ENCODE data around the gene AVPI1. TPM values are rescaled to one million over a fixed set of nuclear protein-coding genes. Genes with fewer than 3 reads are reported as not detected.

Gene AVPI1
- total and polyA plus RNA-seq, 2 of the 13 experiments (the other 11 are each of a cell fraction or from before 2014, with no cell fraction given) = 39.8 to 61.2 TPM

DNA sequence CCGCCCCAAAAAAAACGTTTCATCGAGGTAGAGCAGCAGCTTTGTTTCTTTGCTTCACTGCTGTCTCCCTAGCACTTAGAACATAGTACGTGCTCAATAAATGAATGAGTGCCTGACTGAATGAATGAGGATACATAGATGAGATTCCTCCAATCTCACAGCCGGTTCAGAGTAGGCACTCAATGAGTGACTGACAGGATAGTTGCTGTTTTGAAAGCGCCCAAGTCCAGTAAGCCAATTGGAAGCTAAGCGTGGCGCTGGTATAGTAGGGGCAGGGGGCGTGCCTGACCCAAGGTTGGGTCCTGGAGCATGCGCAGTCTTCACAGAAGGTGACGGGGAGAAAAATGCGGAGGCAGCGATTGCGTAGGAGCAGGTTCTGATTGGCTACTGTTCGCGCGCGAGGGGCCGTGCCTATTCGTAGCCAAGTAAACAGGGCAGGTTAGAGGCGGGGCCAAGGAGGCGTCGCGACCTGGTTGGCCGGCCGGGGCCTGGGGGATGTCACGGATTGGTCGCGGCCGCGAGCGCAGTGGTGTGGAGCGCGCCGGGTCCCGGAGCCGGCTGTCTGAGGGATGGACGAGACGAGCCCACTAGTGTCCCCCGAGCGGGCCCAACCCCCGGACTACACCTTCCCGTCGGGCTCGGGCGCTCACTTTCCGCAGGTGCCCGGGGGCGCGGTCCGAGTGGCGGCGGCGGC, 46.7 kb downstream of the AVPI1 start, which contains the start of gene PI4K2A (continued):
- TF ChIP-seq, protein P1, sequence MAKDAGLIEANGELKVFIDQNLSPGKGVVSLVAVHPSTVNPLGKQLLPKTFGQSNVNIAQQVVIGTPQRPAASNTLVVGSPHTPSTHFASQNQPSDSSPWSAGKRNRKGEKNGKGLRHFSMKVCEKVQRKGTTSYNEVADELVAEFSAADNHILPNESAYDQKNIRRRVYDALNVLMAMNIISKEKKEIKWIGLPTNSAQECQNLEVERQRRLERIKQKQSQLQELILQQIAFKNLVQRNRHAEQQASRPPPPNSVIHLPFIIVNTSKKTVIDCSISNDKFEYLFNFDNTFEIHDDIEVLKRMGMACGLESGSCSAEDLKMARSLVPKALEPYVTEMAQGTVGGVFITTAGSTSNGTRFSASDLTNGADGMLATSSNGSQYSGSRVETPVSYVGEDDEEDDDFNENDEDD (CRISPR knock-in tag; IDR thresholded peaks at IDR 0.05; ENCODE audit: borderline replicate concordance) = peak; percentile 86; the same call in 1 of the 2 replicates
- TF ChIP-seq PHF8 (CRISPR knock-in tag; IDR thresholded peaks at IDR 0.05) = peak; percentile 69
- TF ChIP-seq NKX3-1 (CRISPR knock-in tag; IDR thresholded peaks at IDR 0.05) = no peak
- TF ChIP-seq, protein P2, sequence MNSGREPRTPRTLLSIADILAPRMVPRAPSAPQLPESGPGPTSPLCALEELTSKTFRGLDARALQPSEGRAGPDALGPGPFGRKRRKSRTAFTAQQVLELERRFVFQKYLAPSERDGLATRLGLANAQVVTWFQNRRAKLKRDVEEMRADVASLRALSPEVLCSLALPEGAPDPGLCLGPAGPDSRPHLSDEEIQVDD (CRISPR knock-in tag; IDR thresholded peaks at IDR 0.05; ENCODE audit: borderline replicate concordance) = no peak
- TF ChIP-seq ATF7 (IDR thresholded peaks at IDR 0.05) = no peak
- TF ChIP-seq ATF7 (CRISPR knock-in tag; IDR thresholded peaks at IDR 0.05) = no peak
- TF ChIP-seq, protein P3, sequence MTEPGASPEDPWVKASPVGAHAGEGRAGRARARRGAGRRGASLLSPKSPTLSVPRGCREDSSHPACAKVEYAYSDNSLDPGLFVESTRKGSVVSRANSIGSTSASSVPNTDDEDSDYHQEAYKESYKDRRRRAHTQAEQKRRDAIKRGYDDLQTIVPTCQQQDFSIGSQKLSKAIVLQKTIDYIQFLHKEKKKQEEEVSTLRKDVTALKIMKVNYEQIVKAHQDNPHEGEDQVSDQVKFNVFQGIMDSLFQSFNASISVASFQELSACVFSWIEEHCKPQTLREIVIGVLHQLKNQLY (CRISPR knock-in tag; IDR thresholded peaks at IDR 0.05) = no peak
- peak; percentile 89 for TF ChIP-seq RFX5 (IDR thresholded peaks at IDR 0.05; ENCODE audit: low read depth, low read length)
- TF ChIP-seq, protein P4, sequence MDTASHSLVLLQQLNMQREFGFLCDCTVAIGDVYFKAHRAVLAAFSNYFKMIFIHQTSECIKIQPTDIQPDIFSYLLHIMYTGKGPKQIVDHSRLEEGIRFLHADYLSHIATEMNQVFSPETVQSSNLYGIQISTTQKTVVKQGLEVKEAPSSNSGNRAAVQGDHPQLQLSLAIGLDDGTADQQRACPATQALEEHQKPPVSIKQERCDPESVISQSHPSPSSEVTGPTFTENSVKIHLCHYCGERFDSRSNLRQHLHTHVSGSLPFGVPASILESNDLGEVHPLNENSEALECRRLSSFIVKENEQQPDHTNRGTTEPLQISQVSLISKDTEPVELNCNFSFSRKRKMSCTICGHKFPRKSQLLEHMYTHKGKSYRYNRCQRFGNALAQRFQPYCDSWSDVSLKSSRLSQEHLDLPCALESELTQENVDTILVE (CRISPR knock-in tag; IDR thresholded peaks at IDR 0.05) = no peak
- peak; percentile 73 for TF ChIP-seq HOXA3 (CRISPR knock-in tag; IDR thresholded peaks at IDR 0.05)
- TF ChIP-seq CREB1 (IDR thresholded peaks at IDR 0.05) = peak; percentile 89
- TF ChIP-seq CREB1 (CRISPR knock-in tag; IDR thresholded peaks at IDR 0.05) = peak; percentile 81
- TF ChIP-seq ZFP90 (CRISPR knock-in tag; IDR thresholded peaks at IDR 0.05; ENCODE audit: borderline replicate concordance) = no peak
- no peak for TF ChIP-seq HNRNPUL1 (IDR thresholded peaks at IDR 0.05; ENCODE audit: low read depth, low read length)
- no peak for TF ChIP-seq MAZ (IDR thresholded peaks at IDR 0.05; ENCODE audit: borderline replicate concordance, low read depth, low read length)
- no peak; the same call in 1 of the 2 replicates for TF ChIP-seq MAZ (CRISPR knock-in tag; IDR thresholded peaks at IDR 0.05; ENCODE audit: low read depth)
- TF ChIP-seq, protein P5, sequence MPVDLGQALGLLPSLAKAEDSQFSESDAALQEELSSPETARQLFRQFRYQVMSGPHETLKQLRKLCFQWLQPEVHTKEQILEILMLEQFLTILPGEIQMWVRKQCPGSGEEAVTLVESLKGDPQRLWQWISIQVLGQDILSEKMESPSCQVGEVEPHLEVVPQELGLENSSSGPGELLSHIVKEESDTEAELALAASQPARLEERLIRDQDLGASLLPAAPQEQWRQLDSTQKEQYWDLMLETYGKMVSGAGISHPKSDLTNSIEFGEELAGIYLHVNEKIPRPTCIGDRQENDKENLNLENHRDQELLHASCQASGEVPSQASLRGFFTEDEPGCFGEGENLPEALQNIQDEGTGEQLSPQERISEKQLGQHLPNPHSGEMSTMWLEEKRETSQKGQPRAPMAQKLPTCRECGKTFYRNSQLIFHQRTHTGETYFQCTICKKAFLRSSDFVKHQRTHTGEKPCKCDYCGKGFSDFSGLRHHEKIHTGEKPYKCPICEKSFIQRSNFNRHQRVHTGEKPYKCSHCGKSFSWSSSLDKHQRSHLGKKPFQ (CRISPR knock-in tag; IDR thresholded peaks at IDR 0.05; ENCODE audit: insufficient replicate concordance) = no peak
- peak; percentile 53; the same call in 1 of the 2 replicates for TF ChIP-seq FOXJ3 (CRISPR knock-in tag; IDR thresholded peaks at IDR 0.05; ENCODE audit: borderline replicate concordance)
- TF ChIP-seq, protein P6, sequence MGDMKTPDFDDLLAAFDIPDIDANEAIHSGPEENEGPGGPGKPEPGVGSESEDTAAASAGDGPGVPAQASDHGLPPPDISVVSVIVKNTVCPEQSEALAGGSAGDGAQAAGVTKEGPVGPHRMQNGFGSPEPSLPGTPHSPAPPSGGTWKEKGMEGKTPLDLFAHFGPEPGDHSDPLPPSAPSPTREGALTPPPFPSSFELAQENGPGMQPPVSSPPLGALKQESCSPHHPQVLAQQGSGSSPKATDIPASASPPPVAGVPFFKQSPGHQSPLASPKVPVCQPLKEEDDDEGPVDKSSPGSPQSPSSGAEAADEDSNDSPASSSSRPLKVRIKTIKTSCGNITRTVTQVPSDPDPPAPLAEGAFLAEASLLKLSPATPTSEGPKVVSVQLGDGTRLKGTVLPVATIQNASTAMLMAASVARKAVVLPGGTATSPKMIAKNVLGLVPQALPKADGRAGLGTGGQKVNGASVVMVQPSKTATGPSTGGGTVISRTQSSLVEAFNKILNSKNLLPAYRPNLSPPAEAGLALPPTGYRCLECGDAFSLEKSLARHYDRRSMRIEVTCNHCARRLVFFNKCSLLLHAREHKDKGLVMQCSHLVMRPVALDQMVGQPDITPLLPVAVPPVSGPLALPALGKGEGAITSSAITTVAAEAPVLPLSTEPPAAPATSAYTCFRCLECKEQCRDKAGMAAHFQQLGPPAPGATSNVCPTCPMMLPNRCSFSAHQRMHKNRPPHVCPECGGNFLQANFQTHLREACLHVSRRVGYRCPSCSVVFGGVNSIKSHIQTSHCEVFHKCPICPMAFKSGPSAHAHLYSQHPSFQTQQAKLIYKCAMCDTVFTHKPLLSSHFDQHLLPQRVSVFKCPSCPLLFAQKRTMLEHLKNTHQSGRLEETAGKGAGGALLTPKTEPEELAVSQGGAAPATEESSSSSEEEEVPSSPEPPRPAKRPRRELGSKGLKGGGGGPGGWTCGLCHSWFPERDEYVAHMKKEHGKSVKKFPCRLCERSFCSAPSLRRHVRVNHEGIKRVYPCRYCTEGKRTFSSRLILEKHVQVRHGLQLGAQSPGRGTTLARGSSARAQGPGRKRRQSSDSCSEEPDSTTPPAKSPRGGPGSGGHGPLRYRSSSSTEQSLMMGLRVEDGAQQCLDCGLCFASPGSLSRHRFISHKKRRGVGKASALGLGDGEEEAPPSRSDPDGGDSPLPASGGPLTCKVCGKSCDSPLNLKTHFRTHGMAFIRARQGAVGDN (CRISPR knock-in tag; IDR thresholded peaks at IDR 0.05) = peak; percentile 73
- no peak for TF ChIP-seq EEA1 (CRISPR knock-in tag; IDR thresholded peaks at IDR 0.05; ENCODE audit: borderline replicate concordance)

Measured in HepG2 (cell line).